Breast epithelium (tissue), 3 donors: ENCODE results near the gene CUL5.

Experiments used
- POLR2A ChIP-seq: fragments of 450-650 bp; IDR thresholded peaks from one replicate; pipeline ENCODE4 v1.6.1; 2016; ENCODE audit warnings: antibody characterized with exemption, mild to moderate bottlenecking, moderate library complexity
- TF ChIP-seq, protein P1 (sequence below), 3 donors: fragments of 450-650 bp; IDR thresholded peaks; one replicate each; pipeline ENCODE4 v1.5.1; 2016 to 2017; ENCODE audit warnings: antibody characterized with exemption in 3 of 3, mild to moderate bottlenecking in 3 of 3, moderate library complexity in 3 of 3

DNA sequence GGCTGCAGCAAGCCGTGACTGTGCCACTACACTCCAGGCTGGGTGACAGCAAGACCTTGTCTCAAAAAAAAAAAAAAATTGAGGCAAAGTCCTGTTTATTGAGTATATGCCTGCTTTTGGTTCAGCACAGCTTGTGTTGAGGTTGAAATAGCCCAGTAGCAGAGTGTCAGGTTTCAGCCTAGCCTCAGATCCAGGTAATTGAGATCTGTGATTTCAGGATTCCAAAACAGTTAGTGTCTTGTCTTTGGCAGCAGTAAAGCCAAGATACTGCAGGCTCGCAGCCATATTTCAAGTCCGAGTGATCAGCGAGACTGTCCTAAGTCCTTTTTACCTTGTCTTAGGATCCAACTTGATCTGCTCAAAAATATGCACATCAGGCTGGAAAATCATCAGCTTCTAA, 27.0 kb downstream of the CUL5 start:
- TF ChIP-seq, protein P1, sequence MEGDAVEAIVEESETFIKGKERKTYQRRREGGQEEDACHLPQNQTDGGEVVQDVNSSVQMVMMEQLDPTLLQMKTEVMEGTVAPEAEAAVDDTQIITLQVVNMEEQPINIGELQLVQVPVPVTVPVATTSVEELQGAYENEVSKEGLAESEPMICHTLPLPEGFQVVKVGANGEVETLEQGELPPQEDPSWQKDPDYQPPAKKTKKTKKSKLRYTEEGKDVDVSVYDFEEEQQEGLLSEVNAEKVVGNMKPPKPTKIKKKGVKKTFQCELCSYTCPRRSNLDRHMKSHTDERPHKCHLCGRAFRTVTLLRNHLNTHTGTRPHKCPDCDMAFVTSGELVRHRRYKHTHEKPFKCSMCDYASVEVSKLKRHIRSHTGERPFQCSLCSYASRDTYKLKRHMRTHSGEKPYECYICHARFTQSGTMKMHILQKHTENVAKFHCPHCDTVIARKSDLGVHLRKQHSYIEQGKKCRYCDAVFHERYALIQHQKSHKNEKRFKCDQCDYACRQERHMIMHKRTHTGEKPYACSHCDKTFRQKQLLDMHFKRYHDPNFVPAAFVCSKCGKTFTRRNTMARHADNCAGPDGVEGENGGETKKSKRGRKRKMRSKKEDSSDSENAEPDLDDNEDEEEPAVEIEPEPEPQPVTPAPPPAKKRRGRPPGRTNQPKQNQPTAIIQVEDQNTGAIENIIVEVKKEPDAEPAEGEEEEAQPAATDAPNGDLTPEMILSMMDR (IDR thresholded peaks at IDR 0.05): no peak
- TF ChIP-seq POLR2A: no peak
